ENCODE results near the gene CST8.

Gene CST8

DNA sequence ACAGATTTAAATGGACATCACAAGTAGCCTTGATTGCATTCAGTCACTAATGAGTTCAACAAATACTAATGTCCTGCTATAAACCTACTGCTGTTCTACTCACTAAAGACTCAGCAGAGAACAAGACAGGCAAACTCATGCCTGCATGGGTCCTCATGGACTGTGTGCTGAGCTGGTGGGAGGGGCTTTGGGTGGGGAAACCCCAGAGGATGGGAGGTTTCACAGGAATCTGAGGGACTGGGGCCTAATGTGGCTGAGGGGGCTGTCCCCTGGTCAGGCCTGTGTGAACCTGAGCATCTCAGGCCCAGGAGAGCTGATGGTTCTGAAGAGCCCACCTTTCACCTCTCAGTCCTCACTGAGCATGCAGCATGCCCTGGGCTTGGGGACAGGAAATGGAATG lies 1.4 kb downstream of the CST8 start:
- no peak overlapping the region for H3K4me3 ChIP-seq (ENCODE audit: low read depth, low read length)
- TF ChIP-seq, protein P1, sequence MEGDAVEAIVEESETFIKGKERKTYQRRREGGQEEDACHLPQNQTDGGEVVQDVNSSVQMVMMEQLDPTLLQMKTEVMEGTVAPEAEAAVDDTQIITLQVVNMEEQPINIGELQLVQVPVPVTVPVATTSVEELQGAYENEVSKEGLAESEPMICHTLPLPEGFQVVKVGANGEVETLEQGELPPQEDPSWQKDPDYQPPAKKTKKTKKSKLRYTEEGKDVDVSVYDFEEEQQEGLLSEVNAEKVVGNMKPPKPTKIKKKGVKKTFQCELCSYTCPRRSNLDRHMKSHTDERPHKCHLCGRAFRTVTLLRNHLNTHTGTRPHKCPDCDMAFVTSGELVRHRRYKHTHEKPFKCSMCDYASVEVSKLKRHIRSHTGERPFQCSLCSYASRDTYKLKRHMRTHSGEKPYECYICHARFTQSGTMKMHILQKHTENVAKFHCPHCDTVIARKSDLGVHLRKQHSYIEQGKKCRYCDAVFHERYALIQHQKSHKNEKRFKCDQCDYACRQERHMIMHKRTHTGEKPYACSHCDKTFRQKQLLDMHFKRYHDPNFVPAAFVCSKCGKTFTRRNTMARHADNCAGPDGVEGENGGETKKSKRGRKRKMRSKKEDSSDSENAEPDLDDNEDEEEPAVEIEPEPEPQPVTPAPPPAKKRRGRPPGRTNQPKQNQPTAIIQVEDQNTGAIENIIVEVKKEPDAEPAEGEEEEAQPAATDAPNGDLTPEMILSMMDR (conservative IDR thresholded peaks at IDR 0.05; ENCODE audit: low read depth, low read length) = no peak
- DNase-seq (ENCODE audit: low read depth) = no peak

DNA sequence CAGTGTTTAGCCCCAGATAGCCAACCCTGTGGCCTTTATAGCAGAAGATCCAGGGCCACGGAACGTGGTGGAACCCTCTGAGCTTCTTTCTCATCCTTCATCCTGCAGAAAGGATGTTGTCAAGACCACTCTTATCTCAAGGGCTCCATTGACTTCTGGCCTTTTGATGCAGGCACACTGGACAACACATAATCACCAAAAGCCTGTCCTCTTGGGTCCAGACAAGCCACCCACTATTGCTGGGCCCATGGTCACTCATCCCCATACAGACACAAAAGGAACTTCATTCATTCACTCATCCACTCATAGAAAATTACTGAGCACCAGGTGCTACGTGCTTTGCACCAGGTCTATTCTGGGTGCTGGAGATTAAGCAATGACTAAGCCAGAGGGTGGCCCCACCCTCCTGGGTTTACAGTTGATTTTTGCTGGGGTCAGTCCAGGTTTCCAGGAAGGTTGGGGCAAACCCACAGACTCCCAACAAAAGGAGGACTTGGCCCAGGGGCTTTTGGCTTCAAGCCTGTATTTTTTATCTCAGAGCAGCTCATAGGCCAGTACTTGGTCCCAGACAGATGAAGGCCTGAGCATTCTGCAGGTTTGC lies 2.4 kb downstream of the CST8 start:
- H3K4me3 ChIP-seq (ENCODE audit: low read depth, low read length) = no peak overlapping the region
- TF ChIP-seq, protein P1 (conservative IDR thresholded peaks at IDR 0.05; ENCODE audit: low read depth, low read length) = no peak
- DNase-seq (ENCODE audit: low read depth) = no peak

DNA sequence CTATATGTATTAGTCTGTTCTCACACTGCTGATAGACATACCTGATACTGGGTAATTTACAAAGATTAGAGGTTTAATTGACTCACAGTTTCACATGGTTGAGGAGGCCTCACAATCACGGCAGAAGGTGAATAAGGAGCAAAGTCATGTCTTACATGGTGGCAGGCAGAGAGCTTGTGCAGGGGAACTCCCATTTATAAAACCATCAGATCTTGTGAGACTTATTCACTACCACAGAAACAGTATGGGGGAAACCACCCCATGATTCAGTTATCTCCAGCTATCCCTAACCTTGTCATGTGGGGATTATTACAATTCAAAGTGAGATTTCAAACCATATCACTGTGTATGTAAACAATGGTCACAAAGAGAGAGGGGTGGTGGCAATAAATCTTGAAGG lies 6.6 kb downstream of the CST8 start:
- no peak for DNase-seq (ENCODE audit: low read depth)
- no peak overlapping the region for H3K4me3 ChIP-seq (ENCODE audit: low read depth, low read length)
- TF ChIP-seq, protein P1 (conservative IDR thresholded peaks at IDR 0.05; ENCODE audit: low read depth, low read length) = no peak

DNA sequence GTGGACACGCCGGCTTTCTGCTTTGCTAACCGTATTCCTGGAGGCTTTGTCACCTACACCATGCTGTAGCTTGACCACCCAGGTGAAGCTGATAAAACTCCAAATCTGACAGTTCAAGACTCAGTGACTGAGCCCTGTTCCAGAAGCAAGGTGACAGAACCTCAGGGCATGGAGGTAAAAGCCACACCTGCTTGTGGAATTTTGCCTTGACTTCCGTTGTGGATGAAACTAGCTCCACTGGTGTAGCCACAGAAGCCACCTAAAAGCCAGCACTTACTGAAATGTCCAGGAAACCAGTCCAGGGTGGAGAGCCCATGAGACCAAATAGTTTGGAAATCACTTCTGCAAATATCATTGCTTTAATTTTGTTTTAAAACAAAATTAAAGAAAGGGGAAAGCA lies 11.0 kb downstream of the CST8 start:
- TF ChIP-seq, protein P1 (conservative IDR thresholded peaks at IDR 0.05; ENCODE audit: low read depth, low read length) = no peak
- DNase-seq (ENCODE audit: low read depth) = no peak
- H3K4me3 ChIP-seq (ENCODE audit: low read depth, low read length) = no peak overlapping the region

- DNase-seq (ENCODE audit: low read depth) = no peak
- TF ChIP-seq, protein P1 (conservative IDR thresholded peaks at IDR 0.05; ENCODE audit: low read depth, low read length) = no peak
- no peak overlapping the region for H3K4me3 ChIP-seq (ENCODE audit: low read depth, low read length)
These were observed 12.7 kb downstream of the CST8 start for GRCh38 chr20:23503649-23504048.

DNA sequence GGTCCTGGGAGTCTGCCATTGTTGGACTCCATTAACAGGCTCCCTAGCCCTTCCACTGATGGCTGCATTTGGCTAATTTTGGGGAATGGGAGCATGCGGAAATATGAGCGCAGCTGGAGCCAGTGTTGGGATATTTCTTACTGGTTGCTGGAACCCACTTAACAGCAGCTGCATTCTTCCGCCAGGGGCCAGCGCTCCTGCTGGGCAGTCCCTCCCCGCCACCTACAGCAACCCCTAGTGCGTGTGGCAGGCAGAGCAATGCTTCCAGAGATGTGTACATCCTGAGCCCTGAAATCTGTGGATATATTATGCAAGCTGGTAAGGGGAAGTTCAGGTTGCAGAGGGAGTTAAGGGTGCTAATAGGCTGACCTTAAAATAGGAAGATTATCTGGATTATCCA lies 16.4 kb downstream of the CST8 start:
- H3K4me3 ChIP-seq (ENCODE audit: low read depth, low read length) = no peak overlapping the region
- DNase-seq (ENCODE audit: low read depth) = no peak
- TF ChIP-seq, protein P1 (conservative IDR thresholded peaks at IDR 0.05; ENCODE audit: low read depth, low read length) = no peak

DNA sequence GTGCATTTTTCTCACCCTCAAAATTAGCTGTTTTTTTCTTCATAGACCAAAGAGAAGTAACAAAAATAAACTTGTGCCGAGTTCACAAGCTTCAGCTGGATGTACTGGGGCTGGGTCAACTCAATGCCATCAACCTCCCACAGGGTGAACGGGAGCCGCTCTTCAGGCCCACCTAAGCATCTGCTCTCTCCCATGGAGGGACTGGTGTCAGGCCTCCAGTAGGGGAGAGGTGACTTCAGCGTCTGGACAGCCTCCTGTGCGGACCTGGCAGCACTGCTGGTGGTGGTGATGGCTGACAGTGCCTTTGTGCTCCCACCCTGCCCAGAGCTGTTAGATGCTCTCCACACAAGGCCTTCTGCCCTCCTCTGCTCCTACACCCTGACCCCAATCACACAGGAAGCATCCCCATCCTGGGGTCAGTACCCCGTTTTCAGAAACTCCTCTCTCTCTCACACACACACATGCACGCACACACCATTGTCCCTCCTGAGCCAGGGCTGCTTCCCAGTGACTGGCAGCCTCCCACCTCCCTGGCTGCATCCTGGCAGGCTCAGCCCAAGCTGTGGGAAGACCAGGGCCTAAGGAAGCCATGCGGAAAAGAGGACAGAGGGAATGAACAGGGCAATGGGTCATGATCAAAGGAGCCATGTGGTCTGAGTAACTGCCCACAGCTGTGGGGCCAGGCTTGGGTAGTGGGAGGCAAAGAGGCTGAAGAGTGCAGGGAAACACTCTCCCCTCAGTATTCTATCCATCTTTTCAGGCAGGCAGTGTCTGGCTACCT lies 17.7 kb downstream of the CST8 start:
- TF ChIP-seq, protein P1 (conservative IDR thresholded peaks at IDR 0.05; ENCODE audit: low read depth, low read length) = no peak
- H3K4me3 ChIP-seq (ENCODE audit: low read depth, low read length) = no peak overlapping the region
- DNase-seq (ENCODE audit: low read depth) = no peak
